ENCODE data around the gene SNRPA.
"Not testable (repeated sequence)": the region's sequence is repeated elsewhere in the genome, so short reads cannot be mapped to it uniquely, and the experiment has no call there.

SNRPA gene

GRCh38 chr19:40721936-40722661 lies 28.9 kb upstream of the SNRPA start:
- no peak overlapping the region for H3K4me3 ChIP-seq (ENCODE audit: low read depth, low read length)
- no peak for TF ChIP-seq CTCF (IDR thresholded peaks at IDR 0.05; ENCODE audit: low read depth, low read length)

- no peak for TF ChIP-seq CTCF (IDR thresholded peaks at IDR 0.05; ENCODE audit: low read depth, low read length)
- H3K4me3 ChIP-seq (ENCODE audit: low read depth, low read length), result no peak overlapping the region
Measured at GRCh38 chr19:40723661-40724254, 27.2 kb upstream of the SNRPA start.

GRCh38 chr19:40724315-40724714 lies 26.7 kb upstream of the SNRPA start:
- H3K4me3 ChIP-seq (ENCODE audit: low read depth, low read length), result no peak overlapping the region
- TF ChIP-seq CTCF (IDR thresholded peaks at IDR 0.05; ENCODE audit: low read depth, low read length), result no peak

GRCh38 chr19:40724855-40725254 lies 26.1 kb upstream of the SNRPA start:
- TF ChIP-seq CTCF (IDR thresholded peaks at IDR 0.05; ENCODE audit: low read depth, low read length), result no peak
- H3K4me3 ChIP-seq (ENCODE audit: low read depth, low read length), result no peak overlapping the region

GRCh38 chr19:40726279-40726678 lies 24.7 kb upstream of the SNRPA start:
- no peak for TF ChIP-seq CTCF (IDR thresholded peaks at IDR 0.05; ENCODE audit: low read depth, low read length)
- H3K4me3 ChIP-seq (ENCODE audit: low read depth, low read length), result no peak overlapping the region

- not testable (repeated sequence) for H3K4me3 ChIP-seq (ENCODE audit: low read depth, low read length)
Measured at GRCh38 chr19:40730065-40730464, 20.9 kb upstream of the SNRPA start.

- not testable (repeated sequence) for H3K4me3 ChIP-seq (ENCODE audit: low read depth, low read length)
Measured at GRCh38 chr19:40732304-40732703, 18.7 kb upstream of the SNRPA start.

GRCh38 chr19:40733149-40733548 lies 17.9 kb upstream of the SNRPA start:
- H3K4me3 ChIP-seq (ENCODE audit: low read depth, low read length), result no peak overlapping the region
- TF ChIP-seq CTCF (IDR thresholded peaks at IDR 0.05; ENCODE audit: low read depth, low read length), result no peak
